Measurements from ENCODE around the gene ADTRP. TPM values are rescaled to one million over a fixed set of nuclear protein-coding genes. Genes with fewer than 3 reads are reported as not detected.

The ADTRP gene
- total RNA-seq, 1 experiment from 2014 or later, result 5.2 TPM

DNA sequence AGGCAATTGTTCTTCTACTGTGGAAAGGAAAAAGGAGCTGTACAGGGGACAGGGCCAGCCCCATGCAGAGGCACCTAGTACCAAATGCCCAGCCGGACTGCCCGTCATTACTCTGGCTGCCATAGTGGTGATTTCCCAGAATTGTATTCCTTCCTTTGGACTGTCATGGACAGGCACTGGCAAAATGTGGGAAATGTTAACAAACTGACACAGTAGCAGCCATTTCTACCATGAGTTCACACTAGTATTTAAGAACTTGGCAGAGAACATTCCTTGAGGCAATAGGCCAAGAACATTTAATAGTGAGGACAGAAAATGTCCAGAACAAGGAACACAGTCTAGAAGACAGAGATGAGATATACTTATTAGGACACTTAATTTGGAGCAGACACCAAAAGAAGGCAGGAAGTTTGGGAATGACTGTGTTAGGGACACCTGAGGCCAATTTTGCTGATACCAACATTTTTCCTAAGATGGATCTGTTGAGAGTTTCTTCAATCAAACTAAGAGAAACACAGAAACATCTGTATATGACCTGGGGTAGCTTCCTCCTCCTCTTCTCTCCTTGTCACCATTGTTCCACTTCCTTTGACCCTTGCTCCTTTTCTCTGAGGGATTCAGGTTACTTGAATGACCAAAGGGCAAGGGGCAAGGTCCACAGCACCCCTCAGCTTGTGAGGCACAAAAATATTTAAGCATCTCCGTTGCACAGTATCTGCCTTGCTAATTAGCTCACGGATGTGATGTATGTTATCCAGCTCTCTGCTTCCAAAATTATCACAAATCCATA lies 14.9 kb downstream of the ADTRP start:
- no peaks in the 10 kb centered on the region for H3K36me3 ChIP-seq (ENCODE audit: control insufficient read depth, insufficient read depth, low read length)
- H3K27me3 ChIP-seq (replicated peaks; ENCODE audit: control insufficient read depth, insufficient read depth, low read length), result no peaks in the 10 kb centered on the region
- Mint-ChIP-seq H3K27me3 (ENCODE audit: insufficient read depth, unreplicated experiment) (no peaks in the 10 kb centered on the region), H3K9me3 (ENCODE audit: unreplicated experiment) (peaks cover 6% of the 10 kb centered on the region), H3K27ac (ENCODE audit: unreplicated experiment) (peak overlapping the region; percentile 61), H3K4me1 (ENCODE audit: low read depth, unreplicated experiment) (peaks cover 30% of the 10 kb centered on the region), H3K36me3 (ENCODE audit: insufficient read depth, unreplicated experiment) (no peaks in the 10 kb centered on the region), H3K4me3 (ENCODE audit: unreplicated experiment) (no peak overlapping the region)
- CTCF ChIA-PET, result no interaction called here
- POLR2A ChIA-PET, result interaction anchor here (0.6 kb wide), 1 partner anchor 372 kb away, joined by 3 read pairs; no protein-coding TSS in a partner anchor
- no peak for DNase-seq
- no TSS peak for BruUV-seq (replicated peaks)
- TF ChIP-seq, protein P1, sequence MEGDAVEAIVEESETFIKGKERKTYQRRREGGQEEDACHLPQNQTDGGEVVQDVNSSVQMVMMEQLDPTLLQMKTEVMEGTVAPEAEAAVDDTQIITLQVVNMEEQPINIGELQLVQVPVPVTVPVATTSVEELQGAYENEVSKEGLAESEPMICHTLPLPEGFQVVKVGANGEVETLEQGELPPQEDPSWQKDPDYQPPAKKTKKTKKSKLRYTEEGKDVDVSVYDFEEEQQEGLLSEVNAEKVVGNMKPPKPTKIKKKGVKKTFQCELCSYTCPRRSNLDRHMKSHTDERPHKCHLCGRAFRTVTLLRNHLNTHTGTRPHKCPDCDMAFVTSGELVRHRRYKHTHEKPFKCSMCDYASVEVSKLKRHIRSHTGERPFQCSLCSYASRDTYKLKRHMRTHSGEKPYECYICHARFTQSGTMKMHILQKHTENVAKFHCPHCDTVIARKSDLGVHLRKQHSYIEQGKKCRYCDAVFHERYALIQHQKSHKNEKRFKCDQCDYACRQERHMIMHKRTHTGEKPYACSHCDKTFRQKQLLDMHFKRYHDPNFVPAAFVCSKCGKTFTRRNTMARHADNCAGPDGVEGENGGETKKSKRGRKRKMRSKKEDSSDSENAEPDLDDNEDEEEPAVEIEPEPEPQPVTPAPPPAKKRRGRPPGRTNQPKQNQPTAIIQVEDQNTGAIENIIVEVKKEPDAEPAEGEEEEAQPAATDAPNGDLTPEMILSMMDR (IDR thresholded peaks at IDR 0.05; ENCODE audit: insufficient read depth in 1 of 2, low read depth in 1 of 2, low read length in 1 of 2, severe bottlenecking in 1 of 2, unreplicated experiment in 1 of 2), result no peak
- intact Hi-C loops (cut with micrococcal nuclease; ENCODE audit: unreplicated experiment), result no loop called here
- H3K4me1 ChIP-seq, result peaks cover 52% of the 10 kb centered on the region
- no peaks in the 10 kb centered on the region for H3K9me3 ChIP-seq
- no peak overlapping the region for H3K4me3 ChIP-seq (ENCODE audit: low read depth, low read length)

DNA sequence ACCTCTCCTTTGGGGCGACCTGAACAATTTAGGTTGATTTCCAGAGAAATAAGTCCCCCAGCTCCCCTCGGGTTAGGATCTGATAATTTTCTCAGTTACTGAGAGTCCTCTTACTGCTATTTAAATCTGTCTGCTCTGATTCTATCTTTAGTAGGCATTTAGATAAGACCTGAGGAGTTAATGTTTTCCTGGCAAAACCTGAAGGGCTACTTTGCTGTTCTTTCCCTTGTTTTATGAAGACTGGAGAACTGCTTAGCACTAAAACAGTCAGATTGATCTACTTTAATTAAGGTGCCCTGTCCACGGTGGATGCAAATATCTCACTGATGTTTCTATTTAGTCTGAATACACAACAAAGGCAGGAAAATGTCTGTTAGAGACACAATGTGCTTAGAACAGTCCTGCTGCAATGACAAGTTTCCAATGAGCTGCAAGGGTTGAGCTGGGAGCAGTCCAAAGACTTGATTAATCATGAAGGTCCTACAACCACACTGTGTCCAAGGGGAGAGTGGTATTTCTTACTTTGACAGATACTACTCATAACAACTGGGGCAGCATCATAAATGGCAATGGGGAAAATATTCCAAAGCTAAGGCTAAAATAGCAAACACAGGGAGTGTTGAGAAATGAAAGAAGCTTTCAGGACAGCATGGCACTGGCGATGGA lies 15.7 kb downstream of the ADTRP start:
- ChIA-PET POLR2A (interaction anchor here (0.5 kb wide), 1 partner anchor 251 kb away, joined by 3 read pairs; no protein-coding TSS in a partner anchor), CTCF (no interaction called here)
- intact Hi-C loops (cut with micrococcal nuclease; ENCODE audit: unreplicated experiment), result no loop called here
- TF ChIP-seq, protein P1 (IDR thresholded peaks at IDR 0.05; ENCODE audit: insufficient read depth in 1 of 2, low read depth in 1 of 2, low read length in 1 of 2, severe bottlenecking in 1 of 2, unreplicated experiment in 1 of 2), result no peak
- Histone ChIP-seq H3K36me3 (ENCODE audit: control insufficient read depth, insufficient read depth, low read length) (no peaks in the 10 kb centered on the region), H3K27me3 (replicated peaks; ENCODE audit: control insufficient read depth, insufficient read depth, low read length) (no peaks in the 10 kb centered on the region), H3K9me3 (no peaks in the 10 kb centered on the region), H3K4me1 (peaks cover 52% of the 10 kb centered on the region), H3K4me3 (ENCODE audit: low read depth, low read length) (no peak overlapping the region)
- Mint-ChIP-seq H3K9me3 (ENCODE audit: unreplicated experiment) (peaks cover under 1% of the 10 kb centered on the region), H3K27ac (ENCODE audit: unreplicated experiment) (peak overlapping the region; percentile 61), H3K4me1 (ENCODE audit: low read depth, unreplicated experiment) (peaks cover 30% of the 10 kb centered on the region), H3K27me3 (ENCODE audit: insufficient read depth, unreplicated experiment) (no peaks in the 10 kb centered on the region), H3K4me3 (ENCODE audit: unreplicated experiment) (no peak overlapping the region), H3K36me3 (ENCODE audit: insufficient read depth, unreplicated experiment) (no peaks in the 10 kb centered on the region)
- no TSS peak for BruUV-seq (replicated peaks)
- DNase-seq, result no peak

DNA sequence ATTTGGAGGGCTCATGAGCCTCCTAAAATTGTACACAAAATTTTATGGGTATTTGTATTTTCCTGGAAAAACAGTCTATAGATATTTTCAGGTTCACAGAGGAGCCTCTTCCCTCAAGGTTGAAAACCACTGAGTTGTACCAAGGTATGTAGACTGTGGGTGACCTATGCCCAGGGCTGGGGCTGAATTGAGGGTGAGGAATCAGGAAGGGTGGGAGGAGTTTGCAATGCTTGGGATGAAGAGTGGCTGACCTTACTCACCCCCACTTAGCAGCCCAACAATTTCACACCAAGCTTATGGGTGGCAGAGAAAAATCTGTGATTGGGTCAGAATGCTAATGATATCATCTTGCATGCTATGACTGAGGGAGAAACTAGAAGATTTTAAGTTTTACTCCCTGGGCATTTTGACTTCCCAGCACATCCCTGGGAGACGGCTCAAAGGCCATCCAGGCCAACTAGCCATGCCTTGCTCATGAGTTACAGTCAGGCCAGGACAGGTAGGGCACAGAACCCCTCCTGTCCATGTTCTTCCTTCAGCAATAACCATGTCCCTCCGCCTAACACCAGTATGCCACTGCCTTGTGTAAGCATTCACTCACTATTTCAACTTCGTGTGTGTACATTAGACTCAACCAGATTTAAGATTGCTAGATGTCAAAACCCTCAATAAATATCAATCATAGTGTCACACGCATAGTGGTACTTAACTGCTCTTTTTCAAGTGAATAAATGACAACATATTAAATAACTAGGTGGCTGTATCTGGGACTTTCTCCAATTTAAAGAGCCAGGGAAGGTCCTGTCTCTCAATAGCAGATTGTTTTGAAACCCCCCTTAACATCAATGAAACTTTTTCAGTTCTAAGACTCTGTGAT lies 16.6 kb downstream of the ADTRP start:
- H3K4me1 ChIP-seq, result peaks cover 51% of the 10 kb centered on the region
- Mint-ChIP-seq H3K9me3 (ENCODE audit: unreplicated experiment) (peaks cover 10% of the 10 kb centered on the region), H3K4me3 (ENCODE audit: unreplicated experiment) (no peak overlapping the region), H3K36me3 (ENCODE audit: insufficient read depth, unreplicated experiment) (no peaks in the 10 kb centered on the region), H3K4me1 (ENCODE audit: low read depth, unreplicated experiment) (peaks cover 30% of the 10 kb centered on the region), H3K27ac (ENCODE audit: unreplicated experiment) (no peak overlapping the region), H3K27me3 (ENCODE audit: insufficient read depth, unreplicated experiment) (no peaks in the 10 kb centered on the region)
- no peaks in the 10 kb centered on the region for H3K27me3 ChIP-seq (replicated peaks; ENCODE audit: control insufficient read depth, insufficient read depth, low read length)
- CTCF ChIA-PET, result no interaction called here
- H3K36me3 ChIP-seq (ENCODE audit: control insufficient read depth, insufficient read depth, low read length), result no peaks in the 10 kb centered on the region
- H3K4me3 ChIP-seq (ENCODE audit: low read depth, low read length), result no peak overlapping the region
- intact Hi-C loops (cut with micrococcal nuclease; ENCODE audit: unreplicated experiment), result no loop called here
- TF ChIP-seq, protein P1 (IDR thresholded peaks at IDR 0.05; ENCODE audit: insufficient read depth in 1 of 2, low read depth in 1 of 2, low read length in 1 of 2, severe bottlenecking in 1 of 2, unreplicated experiment in 1 of 2), result no peak
- DNase-seq, result no peak
- H3K9me3 ChIP-seq, result no peaks in the 10 kb centered on the region; the same call in 1 of the 2 replicates
- POLR2A ChIA-PET, result interaction anchor here (0.5 kb wide), 1 partner anchor 252 kb away, joined by 3 read pairs; no protein-coding TSS in a partner anchor
- BruUV-seq (replicated peaks), result no TSS peak

All from Caco-2 (cell line).